HCEC 1CT (cell line): ENCODE measurements around the gene MTHFD2L.
A peak's percentile ranks its signal among the peaks of the same experiment; 100 is the strongest.
"Not testable (repeated sequence)": the region's sequence is repeated elsewhere in the genome, so short reads cannot be mapped to it uniquely, and the experiment has no call there.

Experiments
- DNase-seq: peaks from one replicate; pipeline ENCODE4 v3.0.0-alpha.2; 2017

Gene MTHFD2L

GRCh38 chr4:74190919-74191397, 33.0 kb downstream of the MTHFD2L start:
- no peak for DNase-seq

DNA sequence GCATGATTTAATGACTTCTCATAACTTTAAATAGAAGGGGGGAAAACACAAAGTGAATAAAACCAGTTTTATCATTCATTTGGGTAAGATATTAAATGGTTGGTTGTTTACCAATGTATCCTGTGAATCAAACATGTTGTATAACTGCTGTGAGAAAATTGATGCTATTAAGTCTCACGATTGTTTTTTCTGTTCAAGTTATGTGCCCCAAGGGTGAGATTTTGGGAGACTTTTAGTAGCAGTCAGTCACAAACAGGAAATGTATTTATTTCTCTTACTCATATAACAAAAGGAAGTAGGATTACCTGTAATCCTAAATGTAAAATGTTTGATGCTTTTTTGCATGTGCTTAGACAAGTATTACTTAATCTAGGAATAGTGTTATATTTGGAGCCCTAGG, 39.2 kb downstream of the MTHFD2L start:
- DNase-seq = no peak

GRCh38 chr4:74202062-74202586, 44.2 kb downstream of the MTHFD2L start:
- no peak for DNase-seq

DNA sequence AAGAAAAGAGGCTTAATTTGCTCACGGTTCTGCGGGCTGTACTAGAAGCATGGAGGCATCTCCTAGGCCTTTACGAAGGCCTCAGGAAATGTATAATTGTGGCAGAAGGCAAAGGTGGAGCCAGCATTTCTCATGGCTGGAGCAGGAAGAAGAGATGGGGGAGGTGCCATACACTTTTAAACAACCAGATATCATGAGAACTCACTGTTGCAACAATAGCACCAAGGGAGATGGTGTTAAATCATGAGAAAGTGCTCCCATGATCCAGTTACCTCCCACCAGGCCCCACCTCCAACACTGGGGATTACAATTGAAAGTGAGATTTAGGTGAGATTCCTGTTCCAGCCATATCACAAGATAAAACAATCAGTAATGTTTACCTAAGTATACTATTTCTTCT, 45.5 kb downstream of the MTHFD2L start:
- no peak for DNase-seq

- DNase-seq = no peak
These were observed 47.1 kb downstream of the MTHFD2L start for GRCh38 chr4:74205046-74205445.

- no peak for DNase-seq
These were observed 47.6 kb downstream of the MTHFD2L start for GRCh38 chr4:74205559-74205958.

- no peak for DNase-seq
These were observed 48.3 kb downstream of the MTHFD2L start for GRCh38 chr4:74206088-74206825.

- not testable (repeated sequence) for DNase-seq
These were observed 56.7 kb downstream of the MTHFD2L start for GRCh38 chr4:74214457-74215159.

- DNase-seq = not testable (repeated sequence)
These were observed 57.3 kb downstream of the MTHFD2L start for GRCh38 chr4:74215236-74215635.

DNA sequence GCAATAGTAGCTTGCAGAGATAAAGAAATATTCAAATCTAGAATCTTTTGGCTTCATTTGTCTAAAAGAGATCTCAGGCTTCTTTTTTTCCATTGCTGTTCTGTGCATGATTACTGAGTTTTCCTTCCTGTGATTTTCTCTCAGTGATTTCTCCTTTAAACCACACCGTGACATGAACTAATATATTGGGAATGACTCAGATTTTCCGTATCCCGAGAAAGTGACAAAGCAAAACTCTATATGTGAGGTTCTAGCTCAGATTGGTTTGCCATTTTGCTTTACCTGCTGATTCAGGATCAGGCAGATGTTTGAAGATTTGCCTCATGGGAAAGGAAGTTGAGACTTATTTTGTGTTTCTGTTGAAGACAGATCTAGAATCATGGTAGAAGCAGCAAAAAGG, 59.4 kb downstream of the MTHFD2L start:
- DNase-seq = no peak

DNA sequence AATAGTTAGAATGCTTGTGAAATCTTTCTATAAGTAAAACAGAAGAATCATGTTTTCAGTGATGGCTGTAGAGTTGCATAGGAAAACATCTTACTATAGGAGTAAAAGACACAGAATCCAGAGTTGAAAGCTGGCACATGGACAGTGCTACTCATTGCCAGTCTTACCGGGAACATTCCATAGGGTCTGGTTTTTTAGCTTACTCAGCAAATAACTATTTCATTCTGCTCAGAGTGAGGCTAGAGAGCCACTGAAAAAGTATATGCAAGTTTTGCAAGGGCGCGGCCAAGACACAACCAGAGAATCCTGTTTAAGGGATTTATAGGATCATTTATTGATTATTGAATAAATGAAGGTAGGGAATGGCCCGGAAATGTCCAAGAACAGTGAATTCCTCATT, 60.3 kb downstream of the MTHFD2L start:
- DNase-seq = no peak

GRCh38 chr4:74219240-74219639, 61.3 kb downstream of the MTHFD2L start:
- no peak for DNase-seq

GRCh38 chr4:74223098-74223497, 65.2 kb downstream of the MTHFD2L start:
- DNase-seq = no peak

GRCh38 chr4:74223801-74224200, 65.9 kb downstream of the MTHFD2L start:
- DNase-seq = peak; percentile 61

DNA sequence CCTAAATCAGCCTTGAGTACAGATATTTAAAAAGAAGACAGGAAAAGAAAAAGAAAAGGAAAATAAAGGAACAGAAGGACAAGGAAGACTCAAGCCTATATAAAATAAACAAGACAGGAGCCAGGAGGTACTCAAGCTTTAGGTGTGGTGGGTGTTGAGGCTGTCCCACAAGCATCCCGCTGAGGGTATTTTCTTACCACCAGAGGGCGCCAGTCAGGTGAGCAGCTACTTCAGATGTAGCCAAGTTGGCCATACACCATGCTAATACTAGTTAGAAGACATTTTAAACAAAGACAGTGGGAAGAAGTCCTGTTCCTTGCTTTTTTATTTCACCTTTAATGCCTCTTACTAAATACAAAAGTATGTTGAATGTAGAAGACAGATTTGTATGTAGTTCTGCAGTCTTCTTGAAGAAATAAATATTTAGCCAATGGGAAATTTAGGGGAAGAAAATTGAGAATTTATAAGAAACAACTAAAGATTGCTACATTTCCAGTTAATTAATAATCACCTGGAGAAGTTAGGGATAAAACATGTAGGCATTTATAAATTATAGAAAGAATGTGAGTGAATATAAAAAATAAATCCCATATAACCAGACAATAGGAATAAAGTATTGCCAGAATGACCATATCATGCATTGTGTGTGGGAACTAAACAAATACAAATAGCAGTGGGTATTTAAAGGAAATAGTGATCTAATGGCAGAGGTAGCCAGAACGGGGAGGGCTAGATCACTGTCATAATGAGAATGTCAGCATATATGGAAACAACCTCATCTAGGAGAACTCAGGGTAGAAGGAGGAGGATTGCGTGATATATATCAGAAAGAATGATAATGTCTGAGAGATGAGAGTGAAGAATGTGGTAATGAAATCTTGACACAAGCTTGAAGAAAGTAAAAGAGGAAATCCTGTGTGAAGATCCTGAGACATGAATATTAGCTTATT, 71.0 kb downstream of the MTHFD2L start:
- peak; percentile 49 for DNase-seq

GRCh38 chr4:74230902-74231499, 73.1 kb downstream of the MTHFD2L start:
- DNase-seq = peak; percentile 58

GRCh38 chr4:74235135-74235534, 77.2 kb downstream of the MTHFD2L start:
- no peak for DNase-seq

DNA sequence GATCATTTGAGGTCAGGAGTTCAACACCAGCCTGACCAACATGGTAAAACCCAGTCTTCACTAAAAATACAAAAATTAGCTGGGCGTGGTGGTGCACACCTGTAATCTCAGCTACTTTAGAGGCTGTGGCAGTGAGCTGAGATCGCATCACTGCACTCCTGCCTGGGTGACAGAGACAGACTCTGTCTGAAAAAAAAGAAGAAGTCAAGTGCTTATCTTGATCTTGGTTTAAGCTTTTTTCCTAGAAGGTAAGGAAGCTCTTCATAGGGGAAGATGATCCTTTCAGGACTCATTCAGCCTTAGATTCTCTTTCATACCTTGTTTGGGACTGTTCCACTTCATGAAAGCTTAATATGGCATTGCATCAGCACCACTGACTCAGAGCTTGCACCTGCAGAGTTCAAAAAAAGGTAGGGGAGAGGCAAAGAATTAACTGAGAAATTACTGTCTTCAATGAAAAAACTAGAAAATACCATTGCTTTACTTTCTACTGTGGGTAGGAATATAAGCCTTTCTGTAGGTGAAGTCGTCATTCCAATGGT, 79.6 kb downstream of the MTHFD2L start:
- DNase-seq = no peak

DNA sequence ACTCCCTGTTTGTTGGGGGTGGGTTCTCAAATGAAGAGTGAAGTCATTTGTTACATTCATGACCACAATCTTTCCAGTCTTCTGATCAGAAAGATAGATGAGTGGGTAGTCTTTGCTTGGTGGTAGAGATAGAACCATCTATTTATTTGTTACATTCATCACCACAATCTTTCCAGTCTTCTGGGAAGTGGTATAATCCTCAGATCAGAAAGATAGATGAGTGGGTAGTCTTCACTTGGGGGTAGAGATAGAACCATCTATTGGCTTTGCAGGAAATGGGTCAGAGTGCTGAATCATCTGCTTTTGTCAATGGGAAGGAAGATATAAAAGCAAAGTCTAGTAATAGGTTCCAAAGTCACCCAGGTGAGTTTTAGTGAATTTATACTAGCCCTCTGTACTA, 86.1 kb downstream of the MTHFD2L start:
- no peak for DNase-seq

- no peak for DNase-seq
These were observed 95.0 kb downstream of the MTHFD2L start for GRCh38 chr4:74252933-74253332.

- DNase-seq = no peak
These were observed 96.5 kb downstream of the MTHFD2L start for GRCh38 chr4:74254386-74254785.

GRCh38 chr4:74255096-74255495, 97.2 kb downstream of the MTHFD2L start:
- DNase-seq = no peak
